GM19351 (cell line): ENCODE data around the gene TRIM14.
"Not testable (repeated sequence)": the region's sequence is repeated elsewhere in the genome, so short reads cannot be mapped to it uniquely, and the experiment has no call there.

Experiments used
- ATAC-seq: cut with Tn5 transposase; IDR thresholded peaks from one replicate; pipeline ENCODE4 v1.9.1; 2021; ENCODE audit warnings: mild to moderate bottlenecking, moderate library complexity; ENCODE audit not compliant: unreplicated experiment

The TRIM14 gene

GRCh38 chr9:98050351-98050750 is 68.7 kb downstream of the TRIM14 start:
- no peak for ATAC-seq

- ATAC-seq, result no peak
Measured at GRCh38 chr9:98049288-98050072, 69.5 kb downstream of the TRIM14 start.

GRCh38 chr9:98047002-98047401 is 72.0 kb downstream of the TRIM14 start:
- no peak for ATAC-seq

- ATAC-seq, result no peak
Measured at GRCh38 chr9:98046180-98046543, 72.9 kb downstream of the TRIM14 start.

- ATAC-seq, result peak; percentile 91
Measured at GRCh38 chr9:98045234-98046179, 73.5 kb downstream of the TRIM14 start.

- ATAC-seq, result no peak
Measured at GRCh38 chr9:98043915-98044314, 75.1 kb downstream of the TRIM14 start.

- no peak for ATAC-seq
Measured at GRCh38 chr9:98040212-98040611, 78.8 kb downstream of the TRIM14 start.

- no peak for ATAC-seq
Measured at GRCh38 chr9:98039607-98040017, 79.4 kb downstream of the TRIM14 start.

- peak; percentile 39 for ATAC-seq
Measured at GRCh38 chr9:98038958-98039357, 80.1 kb downstream of the TRIM14 start.

- no peak for ATAC-seq
Measured at GRCh38 chr9:98037357-98037756, 81.7 kb downstream of the TRIM14 start.

GRCh38 chr9:98034593-98035546 is 84.2 kb downstream of the TRIM14 start:
- ATAC-seq, result peak; percentile 59

- no peak for ATAC-seq
Measured at GRCh38 chr9:98031935-98032334, 87.1 kb downstream of the TRIM14 start.

- no peak for ATAC-seq
Measured at GRCh38 chr9:98031169-98031568, 87.9 kb downstream of the TRIM14 start.

- ATAC-seq, result no peak
Measured at GRCh38 chr9:98024702-98025101, 94.3 kb downstream of the TRIM14 start.

- ATAC-seq, result no peak
Measured at GRCh38 chr9:98022447-98022846, 96.6 kb downstream of the TRIM14 start.

GRCh38 chr9:98021306-98022040 is 97.5 kb downstream of the TRIM14 start:
- ATAC-seq, result no peak

GRCh38 chr9:98020476-98021145 is 98.4 kb downstream of the TRIM14 start:
- no peak for ATAC-seq

GRCh38 chr9:98019869-98020268 is 99.2 kb downstream of the TRIM14 start:
- not testable (repeated sequence) for ATAC-seq
